ENCODE measurements around the gene CEP290.

The CEP290 gene

GRCh38 chr12:88026196-88026595 is 115.7 kb downstream of the CEP290 start:
- CTCF ChIA-PET, result interaction anchor here (0.7 kb wide), 1 partner anchor 223 kb away, joined by 3 read pairs; no protein-coding TSS in a partner anchor

More at GRCh38 chr12:88026196-88026595, 115.7 kb downstream of the CEP290 start:
- no peak overlapping the region for H3K4me3 ChIP-seq (ENCODE audit: low read depth, low read length)
- no peak for TF ChIP-seq ZNF133 (tag by site-specific recombination; IDR thresholded peaks at IDR 0.05)
- no peak for TF ChIP-seq ZNF311 (tag by site-specific recombination; IDR thresholded peaks at IDR 0.05; ENCODE audit: borderline replicate concordance)
- no peak for TF ChIP-seq GLIS1 (tag by site-specific recombination; IDR thresholded peaks at IDR 0.05)
- no peak for TF ChIP-seq ZNF223 (tag by site-specific recombination; IDR thresholded peaks at IDR 0.05)
- TF ChIP-seq ZNF692 (tag by site-specific recombination; IDR thresholded peaks at IDR 0.05), result no peak
- no peak for TF ChIP-seq MYNN (tag by site-specific recombination; IDR thresholded peaks at IDR 0.05; ENCODE audit: borderline replicate concordance)
- no peak for TF ChIP-seq BCL6B (tag by site-specific recombination; IDR thresholded peaks at IDR 0.05)
- TF ChIP-seq ZEB2 (tag by site-specific recombination; IDR thresholded peaks at IDR 0.05), result no peak
- no peak for TF ChIP-seq ZSCAN23 (tag by site-specific recombination; IDR thresholded peaks at IDR 0.05)
- TF ChIP-seq MEIS1 (CRISPR knock-in tag; IDR thresholded peaks at IDR 0.05; ENCODE audit: borderline replicate concordance), result no peak
- no peak for TF ChIP-seq PATZ1 (tag by site-specific recombination; IDR thresholded peaks at IDR 0.05)
- no peak for TF ChIP-seq ZNF670 (tag by site-specific recombination; IDR thresholded peaks at IDR 0.05; ENCODE audit: low read depth)
- TF ChIP-seq SP3 (tag by site-specific recombination; IDR thresholded peaks at IDR 0.05), result no peak
- no peak for TF ChIP-seq ZNF513 (tag by site-specific recombination; IDR thresholded peaks at IDR 0.05)
- TF ChIP-seq ZNF175 (tag by site-specific recombination; IDR thresholded peaks at IDR 0.05), result no peak
- no peak for TF ChIP-seq HIC1 (tag by site-specific recombination; IDR thresholded peaks at IDR 0.05)
- no peak for TF ChIP-seq ZNF19 (tag by site-specific recombination; IDR thresholded peaks at IDR 0.05; ENCODE audit: low read depth)
- no peak for TF ChIP-seq SP2 (tag by site-specific recombination; IDR thresholded peaks at IDR 0.05)
- no peak for TF ChIP-seq ZNF157 (tag by site-specific recombination; IDR thresholded peaks at IDR 0.05)
- no peak for TF ChIP-seq ZNF138 (tag by site-specific recombination; IDR thresholded peaks at IDR 0.05; ENCODE audit: borderline replicate concordance)
- POLR2A ChIA-PET, result no interaction called here
- no peaks in the 10 kb centered on the region for H3K4me1 ChIP-seq (ENCODE audit: control insufficient read depth, insufficient read depth, low read length)
- no peaks in the 10 kb centered on the region for H3K9me3 ChIP-seq (ENCODE audit: control insufficient read depth, insufficient read depth, low read depth, low read length)
- H3K36me3 ChIP-seq (ENCODE audit: control insufficient read depth in 2 of 2, insufficient read depth in 1 of 2, low read length in 2 of 2), result no peaks in the 10 kb centered on the region
- no peak overlapping the region for H3K27ac ChIP-seq (ENCODE audit: extremely low read depth, low read depth, low read length)

Measured in HEK293 (cell line).